Measurements from ENCODE around the gene MMP15. TPM values are rescaled to one million over a fixed set of nuclear protein-coding genes. Genes with fewer than 3 reads are reported as not detected.

The MMP15 gene
- total and polyA plus RNA-seq, 8 donors, result 8.1 to 140 (median 22.2) TPM

- TF ChIP-seq EP300 (IDR thresholded peaks at IDR 0.05), result no peak
- TF ChIP-seq POLR2AphosphoS5 (IDR thresholded peaks at IDR 0.05), result no peak
- no peak for TF ChIP-seq CTCF (IDR thresholded peaks at IDR 0.05)
- no peak for TF ChIP-seq POLR2A (IDR thresholded peaks at IDR 0.05)
- DNase-seq, result no peak
- intact Hi-C loops (cut with DNase I; ENCODE audit: low total_unique reads), result no loop called here
- Histone ChIP-seq H3K4me1 (no peaks in the 10 kb centered on the region), H3K36me3 (no peaks in the 10 kb centered on the region), H3K27me3 (peaks cover 0 to 5% (median 0%) of the 10 kb centered on the region in 3 donors), H3K27ac (no peak overlapping the region), H3K4me3 (no peak overlapping the region), H3K9me3 (no peaks in the 10 kb centered on the region)
- 92 to 95% (median 94%) methylated on average over 5 of the region's 5 CpGs for WGBS, 5 donors
Observed at GRCh38 chr16:58053682-58054005, 28.1 kb downstream of the MMP15 start.

GRCh38 chr16:58054289-58054688, 28.7 kb downstream of the MMP15 start:
- intact Hi-C loops (cut with DNase I; ENCODE audit: low total_unique reads), result no loop called here
- no peaks in the 10 kb centered on the region for H3K9me3 ChIP-seq
- no peak for TF ChIP-seq CTCF (IDR thresholded peaks at IDR 0.05)
- no peak for TF ChIP-seq POLR2AphosphoS5 (IDR thresholded peaks at IDR 0.05)
- no peak for TF ChIP-seq POLR2A (IDR thresholded peaks at IDR 0.05)
- no peak for TF ChIP-seq EP300 (IDR thresholded peaks at IDR 0.05)
- no peaks in the 10 kb centered on the region for H3K4me1 ChIP-seq
- H3K27ac ChIP-seq, result no peak overlapping the region
- peaks cover 0 to 5% (median 0%) of the 10 kb centered on the region in 3 donors for H3K27me3 ChIP-seq
- H3K36me3 ChIP-seq, result no peaks in the 10 kb centered on the region
- no peak for DNase-seq
- no peak overlapping the region for H3K4me3 ChIP-seq
- WGBS, 5 donors, result 72 to 79% (median 78%) methylated on average over 10 of the region's 10 CpGs

- DNase-seq, result no peak
- Histone ChIP-seq H3K27me3 (peaks cover 0 to 5% (median 0%) of the 10 kb centered on the region in 3 donors), H3K36me3 (no peaks in the 10 kb centered on the region), H3K4me1 (no peaks in the 10 kb centered on the region), H3K27ac (no peak overlapping the region), H3K9me3 (no peaks in the 10 kb centered on the region), H3K4me3 (no peak overlapping the region)
- TF ChIP-seq EP300 (IDR thresholded peaks at IDR 0.05) (no peak), POLR2AphosphoS5 (IDR thresholded peaks at IDR 0.05) (no peak), CTCF (IDR thresholded peaks at IDR 0.05) (no peak), POLR2A (IDR thresholded peaks at IDR 0.05) (no peak)
- intact Hi-C loops (cut with DNase I; ENCODE audit: low total_unique reads), result no loop called here
- WGBS, 5 donors, result 64 to 76% (median 67%) methylated on average over 5 of the region's 5 CpGs
Observed at GRCh38 chr16:58056580-58056979, 31.0 kb downstream of the MMP15 start.

GRCh38 chr16:58057121-58057520, 31.6 kb downstream of the MMP15 start:
- no peak for TF ChIP-seq POLR2AphosphoS5 (IDR thresholded peaks at IDR 0.05)
- TF ChIP-seq POLR2A (IDR thresholded peaks at IDR 0.05), result no peak
- no peak for TF ChIP-seq CTCF (IDR thresholded peaks at IDR 0.05)
- TF ChIP-seq EP300 (IDR thresholded peaks at IDR 0.05), result no peak
- 68 to 84% (median 76%) methylated on average over 5 of the region's 5 CpGs for WGBS, 5 donors
- Histone ChIP-seq H3K9me3 (no peaks in the 10 kb centered on the region), H3K4me1 (no peaks in the 10 kb centered on the region), H3K4me3 (no peak overlapping the region), H3K36me3 (no peaks in the 10 kb centered on the region), H3K27ac (no peak overlapping the region), H3K27me3 (peaks cover 0 to 5% (median 0%) of the 10 kb centered on the region in 3 donors)
- intact Hi-C loops (cut with DNase I; ENCODE audit: low total_unique reads), result no loop called here
- DNase-seq, result no peak

Data from stomach (tissue), 9 donors.